Activated CD4-positive, alpha-beta T cell treated with anti-CD3 and anti-CD28 coated beads, Interleukin-10, Interleukin-2, amounts not matched to agents 100 ng/mL and 50 ng/mL, durations not matched to agents 16 hours and 8 hours (primary cell): ENCODE results near the gene API5.
"Not testable (repeated sequence)": the region's sequence is repeated elsewhere in the genome, so short reads cannot be mapped to it uniquely, and the experiment has no call there.

Source experiments
- DNase-seq: peaks from one replicate; pipeline ENCODE4 v3.0.0-alpha.2; 2020

The API5 gene

GRCh38 chr11:43311791-43312607 lies at the start of gene API5:
Gene API5 (plus strand): TSS chr11:43311996. CDS start chr11:43312128, 132 bp downstream.
- DNase-seq, result peak; percentile 97

GRCh38 chr11:43267856-43268580 lies 43.8 kb upstream of the API5 start:
- no peak for DNase-seq

GRCh38 chr11:43268786-43269185 lies 43.0 kb upstream of the API5 start:
- DNase-seq, result no peak

GRCh38 chr11:43269254-43269918 lies 42.4 kb upstream of the API5 start:
- DNase-seq, result no peak

- DNase-seq, result no peak
Measured at GRCh38 chr11:43270468-43270867, 41.3 kb upstream of the API5 start.

- peak; percentile 6 for DNase-seq
Measured at GRCh38 chr11:43278193-43278956, 33.4 kb upstream of the API5 start.

GRCh38 chr11:43282607-43283440 lies 29.0 kb upstream of the API5 start:
- peak; percentile 44 for DNase-seq

- DNase-seq, result no peak
Measured at GRCh38 chr11:43285826-43286225, 26.0 kb upstream of the API5 start.

DNA sequence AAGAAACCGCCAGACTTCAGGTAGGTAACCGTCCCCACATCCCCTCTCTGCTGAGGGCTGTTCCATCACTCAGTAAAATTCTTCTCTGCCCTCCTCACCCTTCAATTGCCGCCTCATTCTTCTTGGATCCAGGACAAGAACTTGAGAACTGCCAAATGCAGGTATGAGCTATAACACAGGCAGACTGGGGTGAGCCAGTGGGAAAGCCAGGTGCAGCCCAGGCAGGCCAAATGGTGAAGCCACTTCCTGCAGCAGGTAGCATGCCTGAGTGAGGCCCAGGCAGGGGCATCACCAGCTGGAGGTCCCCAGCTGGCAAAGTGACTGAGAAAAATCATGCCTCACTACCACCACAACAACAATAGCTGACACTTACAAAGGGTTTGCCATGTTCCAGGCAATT lies 22.4 kb upstream of the API5 start:
- no peak for DNase-seq

DNA sequence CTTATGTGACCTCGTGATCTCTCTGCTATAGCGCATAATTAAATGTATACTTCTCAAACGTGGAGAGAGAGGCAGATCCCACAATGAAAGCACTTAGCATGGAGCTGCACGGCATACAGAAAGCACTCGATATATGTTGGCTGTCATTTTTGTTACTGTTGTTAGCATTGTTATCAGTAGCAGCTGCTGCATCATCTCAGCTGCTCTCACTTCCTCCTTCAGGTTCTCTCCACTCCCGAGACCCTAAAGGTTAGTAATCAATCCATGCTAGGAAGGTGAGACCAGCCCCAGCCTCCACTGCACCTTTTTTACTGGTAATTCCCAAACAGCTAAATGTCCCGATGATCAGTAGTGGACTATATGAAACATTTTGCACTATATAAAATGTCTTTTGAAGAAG lies 13.4 kb upstream of the API5 start:
- DNase-seq, result no peak

GRCh38 chr11:43315966-43316365 lies 4.2 kb downstream of the API5 start:
- no peak for DNase-seq

DNA sequence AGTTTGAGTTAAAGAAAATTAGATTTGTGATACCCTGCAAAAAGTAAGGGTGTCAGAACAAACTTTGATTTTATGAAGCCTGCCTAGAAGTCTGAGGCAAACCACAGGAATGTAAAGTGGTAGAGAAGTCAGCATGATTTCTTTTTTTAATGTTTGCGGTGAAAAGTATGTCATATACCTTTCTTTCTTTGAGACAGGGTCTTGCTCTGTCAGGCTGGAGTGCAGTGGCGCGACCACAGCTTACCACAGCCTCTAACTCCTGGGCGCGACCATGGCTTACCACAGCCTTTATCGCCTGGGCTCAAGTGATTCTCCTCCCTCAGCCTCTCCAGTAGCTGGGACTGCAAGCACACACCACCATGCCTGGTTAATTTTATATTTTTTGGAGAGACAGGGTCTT lies 4.7 kb downstream of the API5 start:
- DNase-seq, result peak; percentile 63

DNA sequence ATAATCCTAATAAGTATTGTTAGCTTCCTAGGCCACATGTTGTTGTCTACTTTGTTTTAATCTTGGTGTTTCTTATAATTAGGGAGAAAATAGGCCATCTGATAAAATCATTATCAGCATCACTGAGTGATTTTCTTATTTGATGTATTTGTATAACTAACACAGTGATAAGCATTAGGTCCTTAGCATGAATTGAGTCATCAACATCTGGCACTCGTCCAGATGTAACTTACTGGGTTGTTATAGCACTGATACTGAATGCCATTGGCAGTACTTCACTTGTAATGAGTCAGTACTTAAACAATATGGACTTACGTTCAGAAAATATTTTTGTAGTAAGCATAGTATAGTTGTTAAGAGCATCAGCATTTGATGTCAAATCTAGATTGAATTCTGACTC lies 16.2 kb downstream of the API5 start:
- no peak for DNase-seq

DNA sequence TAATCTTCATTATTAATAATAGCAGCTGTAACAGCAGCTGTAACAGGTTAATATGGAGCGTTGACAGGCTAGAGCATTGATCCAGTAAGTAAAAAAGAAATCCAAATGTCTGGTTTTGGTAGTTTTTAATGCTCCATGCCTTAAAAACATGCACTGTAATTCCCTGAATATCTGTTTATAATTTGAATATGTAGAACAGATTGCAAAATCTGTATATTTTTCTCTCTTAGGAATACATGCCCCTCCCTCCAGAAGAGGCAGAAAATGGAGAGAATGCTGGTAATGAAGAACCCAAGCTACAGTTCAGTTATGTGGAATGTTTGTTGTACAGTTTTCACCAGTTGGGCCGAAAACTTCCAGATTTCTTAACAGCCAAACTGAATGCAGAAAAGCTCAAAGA lies 16.7 kb downstream of the API5 start:
- DNase-seq, result no peak

DNA sequence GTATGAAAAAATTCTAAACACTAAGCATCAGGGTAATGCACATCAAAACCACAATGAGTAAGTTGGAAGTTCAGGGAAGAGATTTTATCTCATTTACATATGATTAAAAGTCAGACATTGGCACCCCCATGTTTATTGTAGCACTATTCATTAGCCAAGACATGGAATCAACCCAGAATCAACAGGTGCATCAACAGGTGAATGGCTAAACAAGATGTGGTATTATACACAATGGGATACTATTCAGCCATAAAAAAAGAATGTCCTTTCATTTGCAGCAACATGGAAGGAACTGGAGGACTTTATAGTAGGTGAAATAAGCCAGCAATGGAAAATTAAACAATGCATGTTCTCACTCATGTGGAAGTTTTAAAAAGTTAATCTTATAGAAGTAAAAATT lies 29.4 kb downstream of the API5 start:
- DNase-seq, result no peak

DNA sequence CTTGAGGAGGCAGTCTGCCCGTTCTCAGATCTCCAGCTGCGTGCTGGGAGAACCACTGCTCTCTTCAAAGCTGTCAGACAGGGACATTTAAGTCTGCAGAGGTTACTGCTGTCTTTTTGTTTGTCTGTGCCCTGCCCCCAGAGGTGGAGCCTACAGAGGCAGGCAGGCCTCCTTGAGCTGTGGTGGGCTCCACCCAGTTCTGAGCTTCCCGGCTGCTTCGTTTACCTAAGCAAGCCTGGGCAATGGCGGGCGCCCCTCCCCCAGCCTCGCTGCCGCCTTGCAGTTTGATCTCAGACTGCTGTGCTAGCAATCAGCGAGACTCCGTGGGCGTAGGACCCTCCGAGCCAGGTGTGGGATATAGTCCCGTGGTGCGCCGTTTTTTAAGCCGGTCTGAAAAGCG lies 39.6 kb downstream of the API5 start:
- DNase-seq, result not testable (repeated sequence)

DNA sequence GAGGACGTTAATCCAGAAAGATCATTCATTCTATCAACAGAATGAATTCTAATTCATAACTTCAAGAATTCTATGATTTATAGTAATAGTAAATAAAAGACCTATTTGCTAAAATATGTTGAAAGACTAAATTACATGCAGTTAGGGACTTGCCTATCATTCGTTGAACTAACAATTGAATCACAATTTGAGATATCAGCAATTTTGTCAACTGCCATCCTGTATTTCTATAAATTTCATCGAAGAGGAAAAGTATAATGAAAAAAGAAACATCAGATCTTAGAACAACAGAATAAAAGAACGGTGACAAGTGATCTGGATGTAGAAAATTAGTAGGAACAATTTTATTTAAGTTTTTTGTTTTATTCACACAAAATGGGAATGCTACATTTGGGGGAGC lies 42.5 kb downstream of the API5 start:
- no peak for DNase-seq

DNA sequence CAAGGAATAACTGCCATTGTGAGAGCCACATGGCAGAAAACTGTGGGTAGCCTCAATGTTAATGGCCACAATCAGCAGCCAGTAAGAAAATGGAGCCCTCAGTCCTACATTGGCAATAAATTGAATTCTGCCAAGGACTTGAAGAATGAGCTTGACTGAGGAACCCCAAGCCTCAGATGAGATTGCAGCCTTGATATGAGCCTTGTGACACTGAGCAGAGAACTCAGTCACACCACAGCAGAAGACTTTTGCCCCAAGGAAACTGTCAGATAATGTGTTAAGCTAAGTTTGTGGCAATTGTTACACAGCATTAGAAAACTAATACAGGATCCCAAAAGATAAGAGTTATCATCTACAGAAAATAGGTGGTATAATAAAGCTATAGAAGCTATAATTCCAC lies 44.5 kb downstream of the API5 start:
- no peak for DNase-seq

DNA sequence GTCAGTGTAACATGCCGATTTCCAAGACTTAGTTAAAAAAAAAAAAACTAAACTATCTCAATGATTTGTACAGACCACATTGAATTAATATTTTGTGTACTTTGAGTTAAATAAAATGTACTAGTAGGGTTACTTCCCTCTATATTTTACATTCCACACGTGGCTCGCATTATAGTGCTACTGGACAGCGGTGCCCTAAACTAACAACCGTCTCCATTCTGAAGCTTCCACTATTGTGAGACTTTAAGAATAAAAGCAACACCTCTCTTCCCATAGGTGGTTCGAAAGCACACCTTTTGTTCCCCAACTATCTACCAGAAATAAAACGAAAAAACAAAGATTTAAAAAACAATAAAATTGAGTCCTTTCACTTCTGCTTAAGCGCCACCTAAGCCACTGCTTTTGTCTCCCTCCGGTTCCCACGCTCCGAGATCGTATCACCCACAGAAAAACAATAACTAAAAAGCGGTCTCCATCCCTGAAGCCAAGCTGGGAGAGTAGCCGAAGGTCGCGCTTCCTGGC lies 46.5 kb downstream of the API5 start:
- DNase-seq, result no peak

DNA sequence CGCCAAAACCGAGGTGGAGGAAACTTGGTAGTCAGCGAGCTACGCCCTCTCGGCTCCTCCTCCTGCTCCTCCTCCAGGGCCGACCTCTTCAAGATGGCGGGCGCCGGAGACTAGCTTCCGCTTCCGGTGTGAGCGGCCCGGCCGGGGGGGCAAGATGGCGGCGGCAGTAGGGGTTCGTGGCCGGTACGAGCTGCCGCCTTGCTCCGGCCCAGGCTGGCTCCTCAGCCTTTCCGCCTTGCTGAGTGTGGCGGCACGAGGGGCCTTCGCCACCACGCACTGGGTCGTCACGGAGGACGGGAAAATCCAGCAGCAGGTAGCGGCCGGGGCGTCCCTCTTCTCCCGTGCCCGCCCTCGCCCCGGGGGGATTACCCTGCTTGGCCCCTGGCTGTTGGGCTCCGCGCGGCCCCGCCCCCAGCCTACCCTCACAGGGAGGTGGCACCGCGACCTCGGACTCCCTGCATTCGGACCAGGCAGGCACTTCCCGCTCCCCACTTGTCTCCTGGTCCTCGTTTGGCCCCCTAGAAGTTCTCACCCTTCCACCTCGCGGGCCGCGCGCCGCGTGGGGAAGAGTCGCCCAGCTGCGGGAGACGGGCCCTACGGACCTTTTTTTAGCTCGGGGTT lies 47.1 kb downstream of the API5 start, which contains the start of gene TTC17:
Gene TTC17, plus strand, starts transcription at position 120 of the 621 bp plus-strand sequence. Its CDS starts 35 bp downstream, at position 155.
- DNase-seq, result peak; percentile 97

GRCh38 chr11:43359422-43359818 lies 47.6 kb downstream of the API5 start:
- DNase-seq, result peak; percentile 50
